Type B pancreatic cell (in vitro differentiated cells): ENCODE results near the gene NEGR1. TPM values are rescaled to one million over a fixed set of nuclear protein-coding genes. Genes with fewer than 3 reads are reported as not detected.

ENCODE experiments used
- DNase-seq: peaks from one replicate; pipeline ENCODE4 v3.0.0; 2021; ENCODE audit warnings: mixed read lengths; ENCODE audit not compliant: unreplicated experiment; ENCODE audit errors: extremely low spot score
- H3K27ac Mint-ChIP-seq: 2 replicates; pipeline ENCODE4 v1.8.0; 2021; ENCODE audit warnings: mild to moderate bottlenecking, mixed read lengths
- H3K27me3 Mint-ChIP-seq: 2 replicates; pipeline ENCODE4 v1.8.0; 2021; ENCODE audit warnings: mixed read lengths
- H3K36me3 Mint-ChIP-seq: 2 replicates; pipeline ENCODE4 v1.8.0; 2021; ENCODE audit warnings: mixed read lengths
- H3K4me1 Mint-ChIP-seq: one replicate; pipeline ENCODE4 v1.8.0; 2021; ENCODE audit warnings: mixed read lengths; ENCODE audit not compliant: unreplicated experiment
- H3K4me3 Mint-ChIP-seq: 2 replicates; pipeline ENCODE4 v1.8.0; 2021; ENCODE audit warnings: mild to moderate bottlenecking, mixed read lengths
- H3K9me3 Mint-ChIP-seq: 2 replicates; pipeline ENCODE4 v1.8.0; 2021; ENCODE audit warnings: mixed read lengths
- total RNA-seq: library from RNA; stranded (reverse); gene quantifications from 2 replicates; pipeline ENCODE4 v1.2.1, GENCODE V29; 2021; ENCODE audit warnings: low replicate concordance
- TF ChIP-seq, protein P1 (sequence below): fragments of 200-600 bp; sonication (generic); conservative IDR thresholded peaks from 2 replicates; pipeline ENCODE4 v1.5.0; 2021; ENCODE audit warnings: antibody characterized with exemption, mild to moderate bottlenecking

The NEGR1 gene
- total RNA-seq, 1 donor from 2014 or later: 22.5 TPM

GRCh38 chr1:71589005-71589404 lies 693.3 kb downstream of the NEGR1 start:
- H3K27me3 Mint-ChIP-seq: no peaks in the 10 kb centered on the region
- no peak overlapping the region for H3K4me3 Mint-ChIP-seq
- H3K4me1 Mint-ChIP-seq: no peaks in the 10 kb centered on the region
- no peak overlapping the region for H3K27ac Mint-ChIP-seq
- no peak for DNase-seq
- TF ChIP-seq, protein P1, sequence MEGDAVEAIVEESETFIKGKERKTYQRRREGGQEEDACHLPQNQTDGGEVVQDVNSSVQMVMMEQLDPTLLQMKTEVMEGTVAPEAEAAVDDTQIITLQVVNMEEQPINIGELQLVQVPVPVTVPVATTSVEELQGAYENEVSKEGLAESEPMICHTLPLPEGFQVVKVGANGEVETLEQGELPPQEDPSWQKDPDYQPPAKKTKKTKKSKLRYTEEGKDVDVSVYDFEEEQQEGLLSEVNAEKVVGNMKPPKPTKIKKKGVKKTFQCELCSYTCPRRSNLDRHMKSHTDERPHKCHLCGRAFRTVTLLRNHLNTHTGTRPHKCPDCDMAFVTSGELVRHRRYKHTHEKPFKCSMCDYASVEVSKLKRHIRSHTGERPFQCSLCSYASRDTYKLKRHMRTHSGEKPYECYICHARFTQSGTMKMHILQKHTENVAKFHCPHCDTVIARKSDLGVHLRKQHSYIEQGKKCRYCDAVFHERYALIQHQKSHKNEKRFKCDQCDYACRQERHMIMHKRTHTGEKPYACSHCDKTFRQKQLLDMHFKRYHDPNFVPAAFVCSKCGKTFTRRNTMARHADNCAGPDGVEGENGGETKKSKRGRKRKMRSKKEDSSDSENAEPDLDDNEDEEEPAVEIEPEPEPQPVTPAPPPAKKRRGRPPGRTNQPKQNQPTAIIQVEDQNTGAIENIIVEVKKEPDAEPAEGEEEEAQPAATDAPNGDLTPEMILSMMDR: no peak
- H3K36me3 Mint-ChIP-seq: no peaks in the 10 kb centered on the region
- no peaks in the 10 kb centered on the region for H3K9me3 Mint-ChIP-seq

- Mint-ChIP-seq H3K4me1 (no peaks in the 10 kb centered on the region), H3K36me3 (no peaks in the 10 kb centered on the region)
- no peak for DNase-seq
Observed at GRCh38 chr1:71587961-71588360, 694.4 kb downstream of the NEGR1 start.

GRCh38 chr1:71586030-71586429 lies 696.3 kb downstream of the NEGR1 start:
- TF ChIP-seq, protein P1: no peak
- DNase-seq: no peak
- Mint-ChIP-seq H3K27ac (no peak overlapping the region), H3K27me3 (no peaks in the 10 kb centered on the region), H3K4me3 (no peak overlapping the region), H3K4me1 (no peaks in the 10 kb centered on the region), H3K9me3 (no peaks in the 10 kb centered on the region), H3K36me3 (no peaks in the 10 kb centered on the region)

More at GRCh38 chr1:71587961-71588360, 694.4 kb downstream of the NEGR1 start:
- Mint-ChIP-seq H3K9me3 (no peaks in the 10 kb centered on the region), H3K27ac (no peak overlapping the region), H3K27me3 (no peaks in the 10 kb centered on the region), H3K4me3 (no peak overlapping the region)
- TF ChIP-seq, protein P1: peak; percentile 60

- H3K27ac Mint-ChIP-seq: no peak overlapping the region
- H3K36me3 Mint-ChIP-seq: no peaks in the 10 kb centered on the region
- no peaks in the 10 kb centered on the region for H3K27me3 Mint-ChIP-seq
- H3K9me3 Mint-ChIP-seq: no peaks in the 10 kb centered on the region
- TF ChIP-seq, protein P1: no peak
- no peak overlapping the region for H3K4me3 Mint-ChIP-seq
- H3K4me1 Mint-ChIP-seq: no peaks in the 10 kb centered on the region
- DNase-seq: no peak
Observed at GRCh38 chr1:71583756-71584155, 698.6 kb downstream of the NEGR1 start.

DNA sequence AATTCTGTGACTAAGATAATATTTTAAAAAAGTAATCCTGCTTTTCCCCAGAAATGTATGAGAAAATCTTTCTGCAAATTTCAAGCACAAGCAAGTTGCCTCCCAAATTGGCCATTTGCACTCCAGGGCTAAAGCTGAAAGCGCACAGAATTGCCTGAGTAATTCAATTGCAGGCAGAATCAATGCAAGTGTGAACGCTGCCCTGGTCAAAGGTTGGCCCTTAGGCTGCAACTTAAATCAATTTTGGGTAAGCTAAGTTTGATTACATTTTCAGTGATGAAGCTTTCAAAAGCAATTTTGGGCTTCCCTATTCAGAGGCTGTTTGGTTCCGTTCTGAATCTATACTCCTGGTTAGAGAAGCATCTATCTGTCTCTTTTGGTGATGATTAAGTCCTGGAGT lies 699.7 kb downstream of the NEGR1 start:
- Mint-ChIP-seq H3K36me3 (no peaks in the 10 kb centered on the region), H3K27ac (no peak overlapping the region), H3K4me1 (no peaks in the 10 kb centered on the region), H3K27me3 (no peaks in the 10 kb centered on the region), H3K4me3 (no peak overlapping the region), H3K9me3 (no peaks in the 10 kb centered on the region)
- no peak for DNase-seq
- TF ChIP-seq, protein P1: no peak
